H9 (cell line): ENCODE data around the gene CDK9. TPM values are rescaled to one million over a fixed set of nuclear protein-coding genes. Genes with fewer than 3 reads are reported as not detected.
A peak's percentile ranks its signal among the peaks of the same experiment; 100 is the strongest.

Experiments used
- DNase-seq: peaks from one replicate; pipeline ENCODE4 v3.0.0-alpha.2; 2017
- H2AFZ ChIP-seq: one replicate; pipeline ENCODE4 v1.6.1; 2013; ENCODE audit warnings: mild to moderate bottlenecking, low read length, control low read depth, moderate library complexity
- H2AK5ac ChIP-seq: 2 replicates; pipeline ENCODE4 v1.6.1; 2013; ENCODE audit warnings: low read length, control low read depth, mixed read lengths; ENCODE audit not compliant: insufficient read length
- H2BK120ac ChIP-seq: one replicate; pipeline ENCODE4 v1.6.1; 2013; ENCODE audit warnings: low read depth, mild to moderate bottlenecking, low read length, control low read depth, inconsistent platforms; ENCODE audit not compliant: poor library complexity, severe bottlenecking
- H2BK12ac ChIP-seq: 2 replicates; pipeline ENCODE4 v1.6.1; 2013; ENCODE audit warnings: low read length, control low read depth, mixed read lengths, low read depth; ENCODE audit not compliant: insufficient read length
- H2BK15ac ChIP-seq: 2 replicates; pipeline ENCODE4 v1.6.1; 2013; ENCODE audit warnings: low read depth, low read length, control low read depth
- H2BK20ac ChIP-seq: one replicate; pipeline ENCODE4 v1.6.1; 2013; ENCODE audit warnings: low read depth, mild to moderate bottlenecking, low read length, control low read depth, inconsistent platforms; ENCODE audit not compliant: poor library complexity, severe bottlenecking
- H2BK5ac ChIP-seq: 2 replicates; pipeline ENCODE4 v1.6.1; 2013; ENCODE audit warnings: low read length, control low read depth, mixed read lengths; ENCODE audit not compliant: insufficient read length
- H3K14ac ChIP-seq: 2 replicates; pipeline ENCODE4 v1.6.1; 2013; ENCODE audit warnings: low read length, control low read depth; ENCODE audit not compliant: insufficient read depth
- H3K18ac ChIP-seq: 2 replicates; pipeline ENCODE4 v1.6.1; 2013; ENCODE audit warnings: low read depth, mild to moderate bottlenecking, mixed read lengths, low read length, control low read depth; ENCODE audit not compliant: insufficient read length
- H3K23ac ChIP-seq: 2 replicates; pipeline ENCODE4 v1.6.1; 2013; ENCODE audit warnings: low read length, control low read depth, mixed read lengths, low read depth; ENCODE audit not compliant: insufficient read length
- H3K23me2 ChIP-seq: 2 replicates; pipeline ENCODE4 v1.6.1; 2013; ENCODE audit warnings: low read depth, mild to moderate bottlenecking, mixed read lengths, low read length, control low read depth; ENCODE audit not compliant: insufficient read length, poor library complexity, severe bottlenecking
- H3K27ac ChIP-seq: 2 replicates; pipeline ENCODE4 v1.5.1; 2013; ENCODE audit warnings: low read length, control low read depth, mixed read lengths, low read depth; ENCODE audit not compliant: insufficient read length
- H3K27me3 ChIP-seq: 2 replicates; pipeline ENCODE4 v1.6.1; 2013; ENCODE audit warnings: low read length, control low read depth, inconsistent platforms; ENCODE audit not compliant: insufficient read depth
- H3K4ac ChIP-seq: 2 replicates; pipeline ENCODE4 v1.6.1; 2013; ENCODE audit warnings: low read depth, mild to moderate bottlenecking, control low read depth, inconsistent platforms, low read length, moderate library complexity
- H3K4me1 ChIP-seq: 2 replicates; pipeline ENCODE4 v1.6.1; 2013; ENCODE audit warnings: low read length, control low read depth, inconsistent platforms; ENCODE audit not compliant: insufficient read depth
- H3K4me2 ChIP-seq: 2 replicates; pipeline ENCODE4 v1.6.1; 2013; ENCODE audit warnings: low read length, control low read depth, mixed read lengths; ENCODE audit not compliant: insufficient read length, insufficient read depth
- H3K56ac ChIP-seq: 2 replicates; pipeline ENCODE4 v1.6.1; 2013; ENCODE audit warnings: low read depth, mild to moderate bottlenecking, mixed read lengths, low read length, control low read depth; ENCODE audit not compliant: insufficient read length
- H3K79me1 ChIP-seq: 2 replicates; pipeline ENCODE4 v1.6.1; 2013; ENCODE audit warnings: low read depth, mild to moderate bottlenecking, moderate library complexity, low read length, control low read depth, inconsistent platforms; ENCODE audit not compliant: insufficient read depth, poor library complexity, severe bottlenecking
- H3K79me2 ChIP-seq: 2 replicates; pipeline ENCODE4 v1.6.1; 2013; ENCODE audit warnings: low read length, control low read depth, inconsistent platforms; ENCODE audit not compliant: insufficient read depth
- H3K9ac ChIP-seq: 2 replicates; pipeline ENCODE4 v1.6.1; 2013; ENCODE audit warnings: low read length, control low read depth, mixed read lengths; ENCODE audit not compliant: insufficient read length; ENCODE audit errors: extremely low read depth
- H3K9me3 ChIP-seq: one replicate; pipeline ENCODE4 v1.6.1; 2013; ENCODE audit warnings: low read depth, low read length, inconsistent platforms; ENCODE audit not compliant: control insufficient read depth
- H3T11ph ChIP-seq: one replicate; pipeline ENCODE4 v1.6.1; 2013; ENCODE audit warnings: mild to moderate bottlenecking, low read length, control low read depth, inconsistent platforms
- H4K20me1 ChIP-seq: one replicate; pipeline ENCODE4 v1.6.1; 2013; ENCODE audit not compliant: control insufficient read depth, insufficient read length, insufficient read depth
- H4K5ac ChIP-seq: 2 replicates; pipeline ENCODE4 v1.6.1; 2013; ENCODE audit warnings: low read depth, mild to moderate bottlenecking, mixed read lengths, low read length, control low read depth; ENCODE audit not compliant: insufficient read length
- H4K8ac ChIP-seq: replicated peaks from 2 replicates; pipeline ENCODE4 v1.6.1; 2013; ENCODE audit warnings: low read length, control low read depth, mixed read lengths, low read depth; ENCODE audit not compliant: insufficient read length
- H4K91ac ChIP-seq: 2 replicates; pipeline ENCODE4 v1.6.1; 2013; ENCODE audit warnings: low read depth, mild to moderate bottlenecking, moderate library complexity, mixed read lengths, low read length, control low read depth; ENCODE audit not compliant: insufficient read length
- H3K27ac Mint-ChIP-seq, 3 experiments: 2 replicates in 2 of 3; 3 replicates in 1 of 3; pipeline ENCODE4 v1.8.0; 2020 to 2021; ENCODE audit warnings: mixed read lengths in 3 of 3, mild to moderate bottlenecking in 1 of 3, moderate library complexity in 1 of 3
- H3K27me3 Mint-ChIP-seq: 2 replicates; pipeline ENCODE4 v1.8.0; 2021; ENCODE audit warnings: low read depth, mild to moderate bottlenecking, moderate library complexity, mixed read lengths
- H3K36me3 Mint-ChIP-seq, 3 experiments: 2 replicates in 2 of 3; 3 replicates in 1 of 3; pipeline ENCODE4 v1.8.0; 2020 to 2021; ENCODE audit warnings: low read depth in 3 of 3, mixed read lengths in 3 of 3; ENCODE audit not compliant: insufficient read depth in 1 of 3
- H3K4me1 Mint-ChIP-seq, 2 experiments: 2 replicates each; pipeline ENCODE4 v1.8.0; 2020; ENCODE audit warnings: mixed read lengths in 2 of 2
- H3K4me3 Mint-ChIP-seq, 2 experiments: 2 replicates in 1 of 2; 3 replicates in 1 of 2; pipeline ENCODE4 v1.8.0; 2020 to 2021; ENCODE audit warnings: mild to moderate bottlenecking in 2 of 2, mixed read lengths in 2 of 2, moderate library complexity in 1 of 2
- H3K9me3 Mint-ChIP-seq, 2 experiments: 2 replicates in 1 of 2; 3 replicates in 1 of 2; pipeline ENCODE4 v1.8.0; 2020; ENCODE audit warnings: mild to moderate bottlenecking in 2 of 2, mixed read lengths in 2 of 2, moderate library complexity in 1 of 2
- CTCF ChIP-seq: fragments of 200-600 bp; sonication (generic); conservative IDR thresholded peaks from 3 replicates; pipeline ENCODE4 v1.8.0; 2021; ENCODE audit warnings: antibody characterized with exemption, mild to moderate bottlenecking
- WGBS: extraction: QIAGEN DNeasy Blood & Tissue Kit; methylation state at CpG from one replicate; pipeline ENCODE4 v1.1.7; 2013; ENCODE audit warnings: missing lambda C conversion rate, low lambda C conversion rate, mixed read lengths; ENCODE audit not compliant: insufficient read length; ENCODE audit errors: extremely low coverage; 5-methylcytosine and 5-hydroxymethylcytosine counted together
- total RNA-seq: library from RNA; stranded (reverse); gene quantifications from 2 replicates; pipeline ENCODE4 v1.2.1, GENCODE V29; 2021

The CDK9 gene
- total RNA-seq, 1 experiment from 2014 or later, result 85.7 TPM

- no peak overlapping the region for H2AFZ ChIP-seq
Measured at GRCh38 chr9:127754099-127755060, 31.5 kb upstream of the CDK9 start.

More at GRCh38 chr9:127754099-127755060, 31.5 kb upstream of the CDK9 start:
- Mint-ChIP-seq H3K4me1 (peaks cover 3 to 6% of the 10 kb centered on the region in 2 experiments; a peak in 2 of 4 replicates), H3K9me3 (no peaks in the 10 kb centered on the region), H3K4me3 (peak overlapping the region; percentile 64 to 82), H3K36me3 (peaks cover 0 to 8% (median 0%) of the 10 kb centered on the region in 3 experiments; a peak in 2 of 7 replicates), H3K27me3 (peaks cover 52% of the 10 kb centered on the region), H3K27ac (no peak overlapping the region)
- no peak overlapping the region for H3K4ac ChIP-seq
- no peaks in the 10 kb centered on the region for H3K79me1 ChIP-seq
- no peak overlapping the region for H3K18ac ChIP-seq
- no peak overlapping the region for H3K23ac ChIP-seq
- H2AK5ac ChIP-seq, result no peak overlapping the region
- no peak overlapping the region for H2BK20ac ChIP-seq
- peak overlapping the region; percentile 49 for H3K4me2 ChIP-seq
- H3K56ac ChIP-seq, result no peak overlapping the region
- no peaks in the 10 kb centered on the region for H4K20me1 ChIP-seq
- H3K14ac ChIP-seq, result peak overlapping the region; percentile 83; the same call in 1 of the 2 replicates
- peaks cover 3% of the 10 kb centered on the region; the same call in 1 of the 2 replicates for H3K4me1 ChIP-seq
- H2BK5ac ChIP-seq, result no peak overlapping the region
- H2BK15ac ChIP-seq, result no peak overlapping the region
- H2BK12ac ChIP-seq, result no peak overlapping the region
- H3K27ac ChIP-seq, result no peak overlapping the region
- no peak overlapping the region for H4K8ac ChIP-seq
- no peak for TF ChIP-seq CTCF
- no peaks in the 10 kb centered on the region for H3K9me3 ChIP-seq
- H3K27me3 ChIP-seq, result no peaks in the 10 kb centered on the region; the same call in 1 of the 2 replicates
- no peak overlapping the region for H4K91ac ChIP-seq
- no peaks in the 10 kb centered on the region for H3K79me2 ChIP-seq
- H3T11ph ChIP-seq, result no peak overlapping the region
- H2BK120ac ChIP-seq, result no peak overlapping the region
- DNase-seq, result peak; percentile 78
- H3K9ac ChIP-seq, result no peak overlapping the region
- no CpG with 5 or more reads among the region's 86 CpGs for WGBS
- H3K23me2 ChIP-seq, result peaks cover 6% of the 10 kb centered on the region
- no peak overlapping the region for H4K5ac ChIP-seq
